Keratinocyte (primary cell): ENCODE measurements around the gene GLT1D1.

ENCODE experiments used
- CTCF ChIP-seq, 3 experiments: IDR thresholded peaks in 1 of 3; conservative IDR thresholded peaks in 1 of 3; optimal IDR thresholded peaks in 1 of 3; 2 replicates in 2 of 3; 3 replicates in 1 of 3; pipeline versions ENCODE3 to v1.5.1; 2011; ENCODE audit warnings: low read length in 3 of 3, mild to moderate bottlenecking in 3 of 3, moderate library complexity in 2 of 3, control low read depth in 1 of 3, inconsistent platforms in 1 of 3; ENCODE audit not compliant: insufficient read depth in 2 of 3; ENCODE audit errors: extremely low read depth in 1 of 3
- EZH2 ChIP-seq: IDR thresholded peaks from one replicate; pipeline ENCODE4 v1.6.1; 2012; ENCODE audit warnings: inconsistent platforms, mild to moderate bottlenecking, low read length, moderate library complexity

DNA sequence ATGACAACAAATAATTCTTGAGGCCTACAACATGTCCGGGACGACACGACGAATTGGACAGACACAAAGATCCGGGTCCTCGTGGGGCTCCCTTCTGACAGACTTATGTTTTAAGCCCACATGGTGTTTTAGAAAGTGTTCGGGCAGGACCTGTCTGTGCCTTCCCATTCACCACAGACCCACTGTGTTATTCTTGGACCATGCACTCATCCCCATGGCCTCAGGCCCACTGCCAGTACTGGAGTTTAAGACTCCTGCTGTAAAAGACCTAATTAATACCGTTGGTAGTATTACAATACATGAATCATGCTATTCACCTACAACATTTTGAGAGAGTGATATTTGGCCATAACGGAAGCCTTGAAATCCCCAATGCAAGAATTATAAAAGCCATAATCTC is 49.5 kb upstream of the GLT1D1 start:
- TF ChIP-seq CTCF (optimal IDR thresholded peaks at IDR 0.05 in 1 of 3, IDR thresholded peaks at IDR 0.05 in 1 of 3, conservative IDR thresholded peaks at IDR 0.05 in 1 of 3; ENCODE audit: extremely low read depth in 1 of 3, insufficient read depth in 2 of 3, low read length in 3 of 3) = no peak
- TF ChIP-seq EZH2 = no peak
